ENCODE results near the gene KCNG2.

GRCh38 chr18:79796016-79796415, 1.7 kb upstream of the KCNG2 start:
- TF ChIP-seq TAF1 (conservative IDR thresholded peaks at IDR 0.05) (no peak), CTCF (IDR thresholded peaks at IDR 0.05; ENCODE audit: low read depth, low read length, missing input control) (no peak)

All from liver (tissue), 3 donors.